Lung microvascular endothelial cell (primary cell): ENCODE results near the gene SLC29A3. TPM values are rescaled to one million over a fixed set of nuclear protein-coding genes. Genes with fewer than 3 reads are reported as not detected.

Source experiments
- total RNA-seq: library from RNA; depleted of rRNA; stranded (reverse); fragments of >200 nt; gene quantifications from 2 replicates; pipeline ENCODE4 v1.2.1, GENCODE V29; 2014

Gene SLC29A3
- total RNA-seq, 1 donor from 2014 or later, result 2.6 TPM

Other genes with a start within 250 kb of the SLC29A3 start
- gene UNC5B, start 106.7 kb upstream of the SLC29A3 start, total RNA-seq, result 10.9 and 12.9 TPM in 2 replicates
- gene CDH23, start 77.7 kb downstream of the SLC29A3 start, total RNA-seq, result under 0.01 TPM in 1 of 2 replicates, not detected in the other